GM18858 (cell line): ENCODE measurements around the gene HOXB3.

Experiments
- ATAC-seq: cut with Tn5 transposase; IDR thresholded peaks from one replicate; pipeline ENCODE4 v1.9.1; 2021; ENCODE audit not compliant: unreplicated experiment

The HOXB3 gene

GRCh38 chr17:48506246-48506645, 83.8 kb downstream of the HOXB3 start:
- no peak for ATAC-seq

DNA sequence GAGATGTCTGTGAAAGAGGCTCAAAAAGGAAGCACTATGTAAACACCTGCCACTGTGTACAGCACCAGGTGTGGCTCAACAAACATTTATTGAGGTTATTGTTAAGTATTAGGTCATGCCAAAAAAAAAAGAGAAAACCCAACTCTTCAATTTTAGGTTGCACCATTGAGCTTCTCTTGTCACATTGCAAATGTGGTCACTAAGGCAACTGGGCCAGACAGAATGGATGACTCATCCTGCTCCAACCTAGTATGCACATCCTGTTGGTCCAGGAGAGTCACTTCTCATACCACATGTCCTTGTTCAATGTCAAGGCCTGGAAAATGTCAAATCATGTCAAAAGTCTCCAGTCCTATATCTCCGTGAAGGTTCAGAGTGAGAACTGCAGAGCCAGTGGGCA, 84.3 kb downstream of the HOXB3 start:
- ATAC-seq = peak; percentile 88

DNA sequence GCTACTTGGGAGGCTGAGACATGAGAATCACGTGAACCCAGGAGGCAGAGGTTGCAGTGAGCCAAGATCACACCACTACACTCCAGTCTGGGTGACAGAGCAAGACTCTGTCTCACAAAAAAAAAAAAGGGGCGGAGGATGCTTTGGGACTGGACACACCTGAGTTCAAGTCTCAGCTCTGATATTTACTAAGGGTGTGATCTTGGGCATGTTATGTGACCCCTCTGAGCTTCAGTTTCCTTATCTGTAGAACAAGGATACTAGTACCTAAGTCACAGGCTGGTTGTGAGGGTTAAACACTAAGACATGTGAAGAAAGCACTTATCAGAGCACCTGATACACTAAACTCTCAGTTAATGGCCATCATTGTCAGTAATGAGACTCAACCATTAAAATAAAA, 85.1 kb downstream of the HOXB3 start:
- ATAC-seq = no peak

- ATAC-seq = no peak
Observed at GRCh38 chr17:48503747-48504146, 86.3 kb downstream of the HOXB3 start.

DNA sequence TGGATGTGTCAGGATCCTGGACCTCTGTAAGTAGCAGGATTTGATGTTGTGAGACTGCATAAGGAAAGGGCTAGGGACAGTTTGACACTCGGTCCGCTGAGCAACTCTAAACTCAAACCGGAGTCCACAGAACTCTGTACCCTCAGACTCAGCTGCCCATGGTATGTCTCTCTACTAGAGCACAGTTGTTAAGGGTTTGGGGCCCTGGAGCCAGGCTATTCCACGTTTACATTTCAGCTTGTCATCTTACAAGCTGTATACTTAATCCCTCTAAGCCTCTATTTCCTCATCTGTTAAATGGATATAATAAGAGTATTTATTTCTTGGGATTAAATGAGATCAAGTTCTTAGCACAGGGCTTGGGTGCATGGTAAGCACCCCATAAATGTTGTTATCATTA, 87.1 kb downstream of the HOXB3 start:
- ATAC-seq = no peak

DNA sequence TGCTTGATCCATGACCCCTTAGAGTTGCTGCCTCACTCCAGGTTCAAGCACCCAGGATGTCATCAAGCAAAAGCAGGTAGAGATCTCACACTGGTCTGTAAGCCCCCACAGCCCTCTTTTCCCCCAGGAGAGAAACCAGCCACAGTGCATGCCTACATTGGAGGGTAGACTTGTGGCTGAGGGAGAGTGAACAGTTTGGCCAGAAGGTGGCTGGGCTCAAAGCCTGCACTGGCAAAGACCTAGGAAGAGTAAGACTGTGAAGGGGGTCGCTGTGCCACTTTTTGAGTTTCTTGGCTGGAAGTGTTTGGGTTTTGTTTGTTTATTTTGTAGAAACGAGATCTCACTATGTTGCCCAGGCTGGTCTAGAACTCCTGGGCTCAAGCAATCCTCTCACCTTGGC, 87.7 kb downstream of the HOXB3 start:
- no peak for ATAC-seq

DNA sequence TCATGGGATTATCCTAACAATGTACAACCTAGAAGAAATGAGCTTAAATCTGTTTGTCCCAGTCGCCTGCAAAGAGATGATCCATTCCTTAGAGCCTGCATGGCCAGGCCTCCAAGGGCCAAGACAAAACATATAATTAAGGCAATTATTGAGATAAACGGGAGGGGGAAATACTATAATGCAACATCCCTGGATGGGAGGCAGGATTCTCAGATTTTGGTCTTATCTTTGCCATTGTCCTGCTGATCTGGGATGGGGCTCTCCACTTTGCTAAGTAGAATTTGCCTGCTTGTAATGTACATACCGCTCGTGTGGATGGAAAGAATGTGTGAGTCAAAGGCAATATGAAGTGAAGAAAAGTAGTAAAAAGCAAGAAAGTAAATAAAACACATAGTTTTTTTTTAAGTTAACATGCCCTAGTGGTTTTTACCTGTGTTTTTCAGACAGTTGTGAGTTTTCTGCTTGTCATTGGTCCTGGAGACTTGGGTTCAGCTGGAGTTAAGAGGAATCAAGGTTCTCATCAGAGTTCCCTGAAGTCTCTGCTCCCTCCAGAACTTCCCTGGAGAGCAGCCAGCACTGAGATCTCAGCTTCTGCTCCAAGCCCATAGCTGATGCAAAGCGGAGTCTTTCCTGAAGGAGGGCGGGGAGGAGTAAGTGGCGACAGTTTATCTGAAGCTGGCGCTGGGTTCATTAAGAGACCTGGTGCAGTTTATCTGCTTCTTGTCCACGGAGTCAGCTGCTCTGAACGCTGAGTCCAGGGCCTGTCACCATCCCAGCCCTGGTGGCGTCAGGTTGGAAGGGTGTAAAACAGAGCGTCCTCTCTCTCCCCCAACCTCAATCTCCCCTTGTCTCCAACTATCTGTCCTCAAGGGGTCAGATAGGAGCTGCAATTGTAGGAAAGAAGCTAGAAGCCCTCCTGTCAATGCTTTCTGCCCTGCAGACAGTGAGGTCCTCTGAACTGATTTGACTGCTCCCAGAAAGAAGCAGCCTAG, 89.3 kb downstream of the HOXB3 start:
- no peak for ATAC-seq

DNA sequence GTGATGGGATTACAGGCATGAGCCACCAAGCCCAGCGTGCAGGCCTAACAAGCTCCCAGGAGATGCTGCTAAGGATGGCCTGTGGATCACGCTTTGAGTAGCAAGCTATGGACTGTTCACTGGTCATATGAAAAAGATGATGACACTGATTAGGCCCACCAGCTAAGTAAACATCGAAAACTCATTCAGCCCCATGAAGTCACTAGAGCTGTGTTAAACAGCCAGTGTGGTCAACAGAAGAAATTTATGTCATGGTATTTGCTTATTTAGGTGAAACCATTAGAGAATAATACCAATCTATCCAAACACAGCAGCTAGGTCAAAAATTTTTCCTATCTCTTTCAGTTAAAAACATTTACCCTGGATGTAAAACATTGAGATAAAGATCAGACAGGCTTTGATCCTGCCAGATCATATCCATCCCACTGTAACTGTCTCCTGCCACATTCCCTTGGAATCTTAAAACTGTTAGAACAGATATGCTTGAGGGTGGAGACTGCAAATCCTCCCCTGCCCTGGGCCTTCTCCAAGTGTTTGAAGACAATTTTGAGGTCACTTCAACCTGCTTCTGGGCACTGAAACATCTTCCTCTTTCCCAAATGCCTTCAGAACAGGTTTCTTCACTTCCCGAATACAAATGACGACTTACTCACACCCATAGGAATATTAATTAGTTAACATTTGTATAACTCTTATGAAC, 90.2 kb downstream of the HOXB3 start:
- ATAC-seq = no peak

GRCh38 chr17:48499248-48499647, 90.8 kb downstream of the HOXB3 start:
- ATAC-seq = no peak
